B cell (primary cell): ENCODE results near the gene DRC7. TPM values are rescaled to one million over a fixed set of nuclear protein-coding genes. Genes with fewer than 3 reads are reported as not detected.

ENCODE experiments used
- ATAC-seq: fragments of 200-7000 bp; cut with Tn5 transposase; one replicate; pipeline ENCODE4 v1.10.0; 2021; ENCODE audit warnings: low read depth, mild to moderate bottlenecking, moderate number of reproducible peaks, moderate library complexity
- CTCF ChIA-PET: fragments of 350-600 bp; sonication (Branson Sonifier 250); formaldehyde crosslinking; loops from one replicate; lab custom pipeline; 2021; ENCODE audit warnings: antibody characterized with exemption, inconsistent platforms; lab: Charles Lee
- POLR2A ChIA-PET: fragments of 350-600 bp; sonication (Branson Sonifier 250); formaldehyde crosslinking; loops from one replicate; lab custom pipeline; 2021; ENCODE audit warnings: antibody characterized with exemption; lab: Charles Lee
- DNase-seq: peaks from one replicate; pipeline ENCODE4 v3.0.0; 2013
- H2AFZ ChIP-seq: 2 replicates; pipeline ENCODE4 v1.6.1; 2012; ENCODE audit warnings: mild to moderate bottlenecking, low read depth, low read length; ENCODE audit not compliant: insufficient read depth, poor library complexity, severe bottlenecking
- H3K27ac ChIP-seq, 2 donors: 1 replicate in 1 of 2; 2 replicates in 1 of 2; pipeline ENCODE4 v1.5.1; 2012 to 2013; ENCODE audit warnings: low read length in 2 of 2, mild to moderate bottlenecking in 2 of 2, moderate library complexity in 1 of 2
- H3K27me3 ChIP-seq, 4 experiments: fragments of 200-600 bp in 1 of 4; sonication (generic) in 1 of 4; replicated peaks in 1 of 4; 1 replicate in 2 of 4; 2 replicates in 2 of 4; pipeline versions ENCODE4 v1.6.1 to v1.7.0; 2013 to 2016; ENCODE audit warnings: low read length in 3 of 4, mild to moderate bottlenecking in 2 of 4, mixed read lengths in 1 of 4, moderate library complexity in 1 of 4; ENCODE audit not compliant: insufficient read depth in 4 of 4, control insufficient read depth in 3 of 4; ENCODE audit errors: control extremely low read depth in 1 of 4
- H3K36me3 ChIP-seq, 2 experiments: replicated peaks in 1 of 2; 1 replicate in 1 of 2; 2 replicates in 1 of 2; pipeline versions ENCODE4 v1.6.1 to v1.7.1; 2013; ENCODE audit warnings: low read length in 1 of 2; ENCODE audit not compliant: insufficient read depth in 2 of 2, control insufficient read depth in 1 of 2; ENCODE audit errors: control extremely low read depth in 1 of 2, extremely low read depth in 1 of 2
- H3K4me1 ChIP-seq, 2 donors: fragments of 200-600 bp in 1 of 2; sonication (generic) in 1 of 2; 1 replicate in 1 of 2; 2 replicates in 1 of 2; pipeline versions ENCODE4 v1.5.1 to v1.6.1; 2013 to 2017; ENCODE audit warnings: low read length in 2 of 2; ENCODE audit not compliant: control insufficient read depth in 2 of 2, insufficient read depth in 2 of 2
- H3K4me2 ChIP-seq: replicated peaks from 2 replicates; pipeline ENCODE3; 2012; ENCODE audit warnings: mild to moderate bottlenecking, low read depth, low read length; ENCODE audit not compliant: poor library complexity, severe bottlenecking
- H3K4me3 ChIP-seq, 5 experiments: fragments of 200-600 bp in 1 of 5; sonication (generic) in 1 of 5; 1 replicate in 3 of 5; 2 replicates in 2 of 5; pipeline versions ENCODE4 v1.5.1 to v1.7.0; 2011 to 2016; ENCODE audit warnings: low read length in 4 of 5, mild to moderate bottlenecking in 4 of 5, low read depth in 2 of 5, control low read depth in 1 of 5, moderate library complexity in 1 of 5; ENCODE audit not compliant: insufficient read depth in 1 of 5; ENCODE audit errors: control extremely low read depth in 1 of 5, extremely low read depth in 1 of 5
- H3K79me2 ChIP-seq: fragments of 200-600 bp; sonication (generic); one replicate; pipeline ENCODE4 v1.6.0; 2016; ENCODE audit warnings: low read length; ENCODE audit not compliant: control insufficient read depth, insufficient read depth
- H3K9ac ChIP-seq: fragments of 200-600 bp; sonication (generic); 2 replicates; pipeline ENCODE4 v1.6.1; 2017; ENCODE audit warnings: mild to moderate bottlenecking, low read length, moderate library complexity
- H3K9me3 ChIP-seq, 3 donors: one replicate each; pipeline versions ENCODE4 v1.6.1 to v1.7.1; 2013; ENCODE audit warnings: low read length in 2 of 3; ENCODE audit not compliant: control insufficient read depth in 2 of 3, insufficient read depth in 1 of 3; ENCODE audit errors: control extremely low read depth in 1 of 3
- H4K20me1 ChIP-seq: 2 replicates; pipeline ENCODE4 v1.6.0; 2012; ENCODE audit warnings: mild to moderate bottlenecking, low read length; ENCODE audit not compliant: insufficient read depth, control insufficient read depth, poor library complexity, severe bottlenecking
- H3K27ac Mint-ChIP-seq: one replicate; pipeline ENCODE4 v1.8.0; 2021; ENCODE audit warnings: mixed read lengths
- H3K27me3 Mint-ChIP-seq: one replicate; pipeline ENCODE4 v1.8.0; 2021; ENCODE audit warnings: mixed read lengths
- H3K4me1 Mint-ChIP-seq: one replicate; pipeline ENCODE4 v1.8.0; 2021; ENCODE audit warnings: mixed read lengths
- H3K4me3 Mint-ChIP-seq: one replicate; pipeline ENCODE4 v1.8.0; 2021; ENCODE audit warnings: mixed read lengths
- H3K9me3 Mint-ChIP-seq: one replicate; pipeline ENCODE4 v1.8.0; 2022; ENCODE audit warnings: mixed read lengths; ENCODE audit not compliant: insufficient read depth
- CTCF ChIP-seq: fragments of 200-600 bp; IDR thresholded peaks from one replicate; pipeline ENCODE4 v1.8.0; 2022; ENCODE audit warnings: antibody characterized with exemption, mild to moderate bottlenecking
- EZH2 ChIP-seq: IDR thresholded peaks from 2 replicates; pipeline ENCODE4 v1.6.1; 2012; ENCODE audit warnings: borderline replicate concordance, low read depth, mild to moderate bottlenecking, moderate library complexity, low read length; ENCODE audit not compliant: insufficient read depth, poor library complexity, severe bottlenecking
- WGBS: methylation state at CpG from one replicate; pipeline ENCODE4 v1.1.5; 2013; ENCODE audit warnings: missing lambda C conversion rate; ENCODE audit not compliant: insufficient coverage; 5-methylcytosine and 5-hydroxymethylcytosine counted together
- intact Hi-C: fragments of 100-400 bp; cut with micrococcal nuclease; formaldehyde crosslinking; loops from one replicate; pipeline ENCODE4 v1.10.0; 2022
- polyA plus RNA-seq: library from polyadenylated mRNA; depleted of rRNA; stranded (reverse); fragments of >200 nt; gene quantifications from 2 replicates; pipeline ENCODE4 v1.2.3, GENCODE V29; 2012
- total RNA-seq, 2 donors: library from RNA; stranded (reverse); fragments of 120-200 nt in 1 of 2; gene quantifications; 1 replicate in 1 of 2; 2 replicates in 1 of 2; pipeline versions ENCODE4 v1.2.3 to v1.2.4, GENCODE V29; 2013 to 2022

Gene DRC7
- total and polyA plus RNA-seq, 2 donors (not counting 1 experiment from before 2014, with no cell fraction given): 0.12 to 0.22 TPM

- no peak overlapping the region for H3K9ac ChIP-seq
- no peak overlapping the region for H3K27ac Mint-ChIP-seq
- CTCF ChIA-PET: interaction anchor here (0.8 to 1.0 kb wide), 2 partner anchors 9 to 21 kb away, joined by 4 to 5 read pairs; partner anchors contain the start of gene KATNB1
Observed at GRCh38 chr16:57757326-57757786, 62.8 kb downstream of the DRC7 start.

More at GRCh38 chr16:57757326-57757786, 62.8 kb downstream of the DRC7 start:
- Histone ChIP-seq H3K27me3 (no peaks in the 10 kb centered on the region), H3K36me3 (peaks cover 0 to 3% of the 10 kb centered on the region in 2 experiments), H3K4me2 (no peak overlapping the region), H3K79me2 (no peaks in the 10 kb centered on the region), H3K4me3 (no peak overlapping the region), H3K27ac (no peak overlapping the region), H3K9me3 (no peaks in the 10 kb centered on the region), H4K20me1 (no peaks in the 10 kb centered on the region), H3K4me1 (peaks cover 0 to 3% of the 10 kb centered on the region in 2 donors), H2AFZ (no peak overlapping the region)
- ATAC-seq (peak; percentile 94), DNase-seq (peak; percentile 77)
- H3K27me3 Mint-ChIP-seq: no peaks in the 10 kb centered on the region
- no peak overlapping the region for H3K4me3 Mint-ChIP-seq
- intact Hi-C loops: loop anchor here (1.0 kb wide), 1 partner anchor 22 kb away; the partner anchor contains the start of gene KATNB1
- no peak for TF ChIP-seq EZH2
- peak; percentile 80 for TF ChIP-seq CTCF
- WGBS: 83% methylated on average over 9 of the region's 11 CpGs
- no peaks in the 10 kb centered on the region for H3K4me1 Mint-ChIP-seq
- POLR2A ChIA-PET: no interaction called here
- H3K9me3 Mint-ChIP-seq: no peaks in the 10 kb centered on the region
